ENCODE results near the gene SYNJ2. TPM values are rescaled to one million over a fixed set of nuclear protein-coding genes. Genes with fewer than 3 reads are reported as not detected.

Gene SYNJ2
- total RNA-seq, 2 experiments from 2014 or later = 28.6 to 30.1 TPM

- peak; percentile 40 for DNase-seq
- CTCF ChIA-PET = interaction anchor here (0.8 to 2.1 kb wide), 8 partner anchors 13 to 92 kb away, joined by 3 to 12 read pairs (median 4); no protein-coding TSS in a partner anchor
- peaks cover 42% of the 10 kb centered on the region for H3K4me1 Mint-ChIP-seq
Observed at GRCh38 chr6:157982563-157983405, 1.1 kb downstream of the SYNJ2 start.

GRCh38 chr6:157983406-157984119, 1.9 kb downstream of the SYNJ2 start:
- Mint-ChIP-seq H3K27ac (peak overlapping the region; percentile 93), H3K9me3 (ENCODE audit: low read depth) (no peaks in the 10 kb centered on the region), H3K4me1 (peaks cover 47% of the 10 kb centered on the region), H3K36me3 (ENCODE audit: low read depth) (peaks cover 3% of the 10 kb centered on the region), H3K4me3 (peak overlapping the region; percentile 91), H3K27me3 (peaks cover 1% of the 10 kb centered on the region)
- ChIA-PET CTCF (interaction anchor here (0.6 to 2.1 kb wide), 11 partner anchors 12 to 95 kb away, joined by 3 to 12 read pairs (median 4); no protein-coding TSS in a partner anchor), POLR2A (interaction anchor here (0.7 to 2.3 kb wide), 2 partner anchors 25 to 43 kb away, joined by 3 to 10 read pairs; no protein-coding TSS in a partner anchor)
- intact Hi-C loops (cut with DNase I, micrococcal nuclease) = loop anchor here (1.0 to 5.0 kb wide), 7 partner anchors 43 to 669 kb away; partner anchors contain the start of gene SYTL3 (in 1 of the 2)
- no peak for ATAC-seq
- DNase-seq = no peak

More at GRCh38 chr6:157982563-157983405, 1.1 kb downstream of the SYNJ2 start:
- intact Hi-C loops (cut with DNase I, micrococcal nuclease) = loop anchor here (1.0 to 5.0 kb wide), 7 partner anchors 42 to 670 kb away; partner anchors contain the start of gene SYTL3 (in 1 of the 2)
- Mint-ChIP-seq H3K27me3 (peaks cover 1% of the 10 kb centered on the region), H3K4me3 (peak overlapping the region; percentile 91), H3K36me3 (ENCODE audit: low read depth) (peaks cover 3% of the 10 kb centered on the region), H3K9me3 (ENCODE audit: low read depth) (no peaks in the 10 kb centered on the region), H3K27ac (peak overlapping the region; percentile 93)
- POLR2A ChIA-PET = interaction anchor here (0.7 to 2.3 kb wide), 3 partner anchors 26 to 101 kb away, joined by 3 to 10 read pairs (median 4); no protein-coding TSS in a partner anchor
- no peak for ATAC-seq

DNA sequence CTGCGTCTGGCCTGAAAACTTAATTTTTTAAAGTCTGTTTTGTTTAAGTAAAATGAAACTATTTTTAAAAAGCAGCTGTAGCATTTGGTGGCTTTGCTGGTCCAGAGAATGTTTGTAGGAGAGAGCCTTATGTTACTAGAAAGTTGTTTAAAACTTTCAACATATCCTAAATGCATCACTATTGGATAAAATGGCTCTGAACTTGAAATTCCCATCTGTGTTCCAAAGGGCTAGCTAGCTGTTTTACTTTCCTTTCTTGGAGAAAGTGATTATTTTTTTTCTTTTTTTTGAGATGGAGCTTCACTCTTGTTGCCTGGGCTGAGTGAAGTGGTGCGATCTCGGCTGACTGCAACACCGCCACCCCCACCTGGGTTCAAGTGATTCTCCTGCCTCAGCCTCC, 2.5 kb downstream of the SYNJ2 start:
- DNase-seq (no peak), ATAC-seq (no peak)
- Mint-ChIP-seq H3K27me3 (peaks cover 1% of the 10 kb centered on the region), H3K27ac (peak overlapping the region; percentile 55), H3K4me1 (peaks cover 52% of the 10 kb centered on the region), H3K9me3 (ENCODE audit: low read depth) (no peaks in the 10 kb centered on the region), H3K36me3 (ENCODE audit: low read depth) (peaks cover 3% of the 10 kb centered on the region), H3K4me3 (peak overlapping the region; percentile 91)
- intact Hi-C loops (cut with DNase I, micrococcal nuclease) = loop anchor here (5.0 kb wide), 5 partner anchors 63 to 668 kb away; partner anchors contain the start of gene SYTL3 (in 1 of the 2)
- ChIA-PET CTCF (interaction anchor here (0.6 to 2.1 kb wide), 4 partner anchors 11 to 94 kb away, joined by 3 to 10 read pairs (median 5); no protein-coding TSS in a partner anchor), POLR2A (interaction anchor here (2.3 kb wide), 1 partner anchor 42 kb away, joined by 10 read pairs; no protein-coding TSS in a partner anchor)

DNA sequence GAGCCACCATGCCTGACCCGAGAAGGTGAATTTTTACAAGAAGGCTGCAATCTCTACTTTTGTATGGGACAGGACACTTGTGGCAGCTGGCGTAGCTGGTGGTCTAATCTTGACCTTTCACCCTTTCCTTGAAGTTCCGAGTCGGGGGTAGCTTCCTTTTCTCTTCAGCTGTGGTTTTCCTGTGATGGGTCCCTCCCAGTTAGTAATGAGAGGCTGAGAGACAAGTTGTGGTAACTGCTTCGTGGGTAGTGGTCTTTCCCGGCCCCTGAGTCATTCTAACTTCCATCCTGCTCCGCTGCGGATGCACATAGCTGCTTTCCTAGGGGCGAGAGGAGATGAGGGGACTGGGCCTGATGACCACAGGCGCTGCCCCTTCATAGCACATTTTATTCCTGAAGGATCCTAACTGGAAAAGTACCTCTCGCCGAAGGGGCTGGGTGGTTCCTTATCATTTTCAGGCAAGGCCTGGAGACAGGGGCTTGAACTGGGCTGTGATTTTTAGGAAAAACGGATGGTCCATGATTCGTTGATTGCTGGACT, 3.1 kb downstream of the SYNJ2 start:
- Mint-ChIP-seq H3K27me3 (peaks cover 1% of the 10 kb centered on the region), H3K27ac (peak overlapping the region; percentile 31), H3K36me3 (ENCODE audit: low read depth) (peaks cover 3% of the 10 kb centered on the region), H3K4me3 (peak overlapping the region; percentile 91), H3K9me3 (ENCODE audit: low read depth) (no peaks in the 10 kb centered on the region), H3K4me1 (peaks cover 54% of the 10 kb centered on the region)
- ATAC-seq = no peak
- ChIA-PET POLR2A (interaction anchor here (2.3 kb wide), 1 partner anchor 41 kb away, joined by 10 read pairs; no protein-coding TSS in a partner anchor), CTCF (interaction anchor here (1.5 to 2.1 kb wide), 2 partner anchors 42 to 87 kb away, joined by 6 to 10 read pairs; no protein-coding TSS in a partner anchor)
- intact Hi-C loops (cut with DNase I, micrococcal nuclease) = loop anchor here (5.0 kb wide), 5 partner anchors 63 to 668 kb away; partner anchors contain the start of gene SYTL3 (in 1 of the 2)
- DNase-seq = peak; percentile 43

DNA sequence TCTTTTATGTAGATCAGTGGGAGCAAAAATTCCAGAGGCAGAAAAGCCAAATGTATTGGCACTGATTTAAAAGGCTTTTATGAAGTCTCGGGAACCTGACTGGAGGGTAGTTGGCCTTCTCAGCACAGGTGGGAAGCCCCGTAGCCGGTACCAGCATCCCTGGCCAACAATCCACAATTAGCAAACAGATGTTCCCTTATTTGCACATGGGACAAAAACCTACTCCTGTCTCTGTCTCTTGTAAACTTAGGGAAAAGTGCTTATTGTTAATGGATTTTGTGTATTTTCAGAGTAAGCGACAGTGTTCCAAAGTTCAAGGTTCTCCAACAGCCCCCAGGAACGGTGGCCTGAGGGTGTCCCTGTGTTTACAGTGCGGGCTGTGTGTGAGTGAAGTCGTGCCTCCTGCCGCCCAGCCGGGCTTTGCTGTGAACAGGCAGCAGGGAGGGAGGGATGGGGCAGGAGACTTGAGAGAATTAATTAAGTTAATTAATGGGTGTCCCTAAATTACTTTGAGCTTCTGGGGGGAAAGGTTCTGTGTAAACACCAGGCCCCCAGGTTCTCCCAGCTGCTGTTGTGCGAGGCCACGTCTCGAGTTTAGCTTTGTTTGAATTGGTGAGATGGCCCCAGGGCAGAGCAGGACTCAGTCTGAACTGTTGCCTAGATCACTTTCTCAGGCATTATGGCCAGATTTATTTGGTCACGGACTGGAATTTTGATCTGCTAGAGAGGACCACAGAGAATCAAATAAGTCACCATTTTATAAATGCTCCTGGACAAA, 3.9 kb downstream of the SYNJ2 start:
- no peak overlapping the region for H3K4me3 Mint-ChIP-seq
- ATAC-seq = no peak
- POLR2A ChIA-PET = no interaction called here
- intact Hi-C loops (cut with DNase I, micrococcal nuclease) = no loop called here
- H3K4me1 Mint-ChIP-seq = peaks cover 54% of the 10 kb centered on the region
- CTCF ChIA-PET = no interaction called here
- peaks cover 3% of the 10 kb centered on the region for H3K36me3 Mint-ChIP-seq (ENCODE audit: low read depth)
- no peaks in the 10 kb centered on the region for H3K9me3 Mint-ChIP-seq (ENCODE audit: low read depth)
- no peak overlapping the region for H3K27ac Mint-ChIP-seq
- no peak for DNase-seq
- H3K27me3 Mint-ChIP-seq = no peaks in the 10 kb centered on the region

- Mint-ChIP-seq H3K4me1 (peaks cover 60% of the 10 kb centered on the region), H3K27ac (no peak overlapping the region), H3K36me3 (ENCODE audit: low read depth) (peaks cover 2% of the 10 kb centered on the region), H3K9me3 (ENCODE audit: low read depth) (no peaks in the 10 kb centered on the region), H3K4me3 (no peak overlapping the region), H3K27me3 (no peaks in the 10 kb centered on the region)
- ATAC-seq (no peak), DNase-seq (no peak)
- POLR2A ChIA-PET = no interaction called here
- CTCF ChIA-PET = interaction anchor here (0.9 kb wide), 1 partner anchor 38 kb away, joined by 3 read pairs; no protein-coding TSS in a partner anchor
- intact Hi-C loops (cut with DNase I, micrococcal nuclease) = no loop called here
Observed at GRCh38 chr6:157987788-157988699, 6.4 kb downstream of the SYNJ2 start.

DNA sequence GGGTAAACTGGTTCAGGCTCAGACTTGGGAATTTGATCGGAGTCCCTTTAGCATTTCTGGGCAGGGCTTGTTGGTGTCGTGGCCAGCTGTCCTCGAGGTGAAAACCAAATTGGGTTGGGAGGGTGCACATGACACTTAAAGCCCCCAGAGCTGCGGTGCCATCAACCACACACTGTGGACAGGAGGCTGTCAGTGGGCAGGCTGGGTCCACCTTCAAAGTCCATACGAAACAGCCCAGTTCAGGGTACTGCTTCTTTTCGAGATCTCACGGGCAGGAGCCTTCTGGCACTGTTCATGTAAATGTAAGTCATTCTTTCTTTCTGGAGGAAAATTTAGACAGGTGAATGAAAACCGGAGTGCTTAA, 7.0 kb downstream of the SYNJ2 start:
- intact Hi-C loops (cut with DNase I, micrococcal nuclease) = no loop called here
- no peak for ATAC-seq
- DNase-seq = no peak
- Mint-ChIP-seq H3K36me3 (ENCODE audit: low read depth) (no peaks in the 10 kb centered on the region), H3K9me3 (ENCODE audit: low read depth) (no peaks in the 10 kb centered on the region), H3K4me3 (no peak overlapping the region), H3K4me1 (peaks cover 59% of the 10 kb centered on the region), H3K27ac (no peak overlapping the region), H3K27me3 (no peaks in the 10 kb centered on the region)
- POLR2A ChIA-PET = no interaction called here
- CTCF ChIA-PET = interaction anchor here (0.9 to 1.1 kb wide), 2 partner anchors 8 to 37 kb away, joined by 3 read pairs; no protein-coding TSS in a partner anchor

DNA sequence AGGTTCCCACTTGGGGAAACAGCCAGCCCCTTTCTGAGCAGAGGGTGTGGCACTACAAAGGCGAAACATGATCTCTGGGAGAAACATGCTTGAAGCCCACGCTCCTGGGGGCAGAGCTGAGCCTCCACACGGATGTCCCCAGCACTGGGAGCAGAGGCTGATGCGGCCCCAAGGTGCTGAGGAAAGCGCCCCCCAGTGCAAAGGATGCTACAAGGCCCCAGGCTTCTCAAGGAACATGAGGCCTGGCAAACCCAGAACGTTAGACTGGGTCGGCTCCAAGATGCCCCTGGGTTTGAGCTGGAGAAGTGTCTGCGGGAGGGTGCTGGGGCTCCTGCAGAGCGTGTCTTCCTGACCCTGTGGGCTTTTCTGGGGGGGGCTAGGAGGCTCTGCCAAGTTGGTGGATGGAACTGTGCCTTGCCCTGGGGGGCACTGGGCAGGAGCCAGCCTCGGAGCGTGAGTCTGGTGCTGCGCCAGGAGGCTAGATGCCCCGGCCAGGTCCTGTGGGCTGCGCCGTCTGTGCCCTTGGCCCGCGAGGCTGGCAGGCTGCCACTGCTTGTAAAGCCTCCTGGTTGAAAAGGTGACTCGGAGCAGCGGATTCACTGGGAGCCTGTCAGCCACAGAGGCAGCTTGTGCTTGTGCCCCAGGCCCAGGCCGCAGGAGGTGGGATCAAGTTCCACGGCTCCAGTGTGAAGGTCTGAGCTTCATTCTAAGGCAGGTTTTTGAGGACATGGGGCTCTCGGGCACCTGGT, 8.1 kb downstream of the SYNJ2 start:
- H3K27ac Mint-ChIP-seq = peak overlapping the region; percentile 77
- H3K4me1 Mint-ChIP-seq = peaks cover 57% of the 10 kb centered on the region
- no peaks in the 10 kb centered on the region for H3K9me3 Mint-ChIP-seq (ENCODE audit: low read depth)
- ChIA-PET POLR2A (interaction anchor here (0.8 to 1.0 kb wide), 3 partner anchors 11 to 67 kb away, joined by 3 to 7 read pairs (median 4); no protein-coding TSS in a partner anchor), CTCF (interaction anchor here (0.5 to 1.6 kb wide), 8 partner anchors 9 to 87 kb away, joined by 3 to 6 read pairs (median 3); no protein-coding TSS in a partner anchor)
- peak overlapping the region; percentile 58 for H3K4me3 Mint-ChIP-seq
- H3K27me3 Mint-ChIP-seq = no peaks in the 10 kb centered on the region
- intact Hi-C loops (cut with DNase I, micrococcal nuclease) = no loop called here
- peak; percentile 59 for DNase-seq
- no peaks in the 10 kb centered on the region for H3K36me3 Mint-ChIP-seq (ENCODE audit: low read depth)
- peak; percentile 62 for ATAC-seq
